Mammary epithelial cell (primary cell): ENCODE results near the gene ROPN1B.

ENCODE experiments used
- EZH2 ChIP-seq: IDR thresholded peaks from 2 replicates; pipeline ENCODE4 v1.6.1; 2012; ENCODE audit warnings: low read length, inconsistent platforms, borderline replicate concordance
- TF ChIP-seq, protein P1 (sequence below), 2 donors: IDR thresholded peaks in 1 of 2; conservative IDR thresholded peaks in 1 of 2; 2 replicates each; pipeline ENCODE4 v1.5.1; 2011 to 2012; ENCODE audit warnings: inconsistent platforms in 2 of 2, low read length in 2 of 2, mild to moderate bottlenecking in 2 of 2, control low read depth in 1 of 2, low read depth in 1 of 2; ENCODE audit not compliant: insufficient read depth in 1 of 2; ENCODE audit errors: extremely low read depth in 1 of 2

DNA sequence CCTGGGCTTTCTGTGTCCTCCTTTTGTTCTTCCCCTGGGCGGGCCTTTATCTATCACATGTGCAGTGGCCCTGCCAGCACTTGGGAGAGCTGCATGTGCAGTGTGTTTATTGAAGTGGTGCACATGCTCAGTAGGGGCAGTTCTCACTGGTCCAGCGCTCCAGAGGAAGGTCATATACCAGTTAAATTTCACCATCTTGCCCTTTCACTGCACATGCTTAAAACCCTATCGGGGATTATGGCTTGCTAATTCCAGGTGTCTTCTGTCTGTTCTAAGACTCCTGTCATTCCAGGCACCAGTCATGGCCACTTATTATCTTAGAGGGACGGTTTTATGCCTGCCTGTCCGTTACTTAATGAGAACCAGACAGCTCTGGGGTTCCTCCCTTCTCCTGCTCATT lies 52.2 kb downstream of the ROPN1B start:
- TF ChIP-seq EZH2: no peak
- TF ChIP-seq, protein P1, sequence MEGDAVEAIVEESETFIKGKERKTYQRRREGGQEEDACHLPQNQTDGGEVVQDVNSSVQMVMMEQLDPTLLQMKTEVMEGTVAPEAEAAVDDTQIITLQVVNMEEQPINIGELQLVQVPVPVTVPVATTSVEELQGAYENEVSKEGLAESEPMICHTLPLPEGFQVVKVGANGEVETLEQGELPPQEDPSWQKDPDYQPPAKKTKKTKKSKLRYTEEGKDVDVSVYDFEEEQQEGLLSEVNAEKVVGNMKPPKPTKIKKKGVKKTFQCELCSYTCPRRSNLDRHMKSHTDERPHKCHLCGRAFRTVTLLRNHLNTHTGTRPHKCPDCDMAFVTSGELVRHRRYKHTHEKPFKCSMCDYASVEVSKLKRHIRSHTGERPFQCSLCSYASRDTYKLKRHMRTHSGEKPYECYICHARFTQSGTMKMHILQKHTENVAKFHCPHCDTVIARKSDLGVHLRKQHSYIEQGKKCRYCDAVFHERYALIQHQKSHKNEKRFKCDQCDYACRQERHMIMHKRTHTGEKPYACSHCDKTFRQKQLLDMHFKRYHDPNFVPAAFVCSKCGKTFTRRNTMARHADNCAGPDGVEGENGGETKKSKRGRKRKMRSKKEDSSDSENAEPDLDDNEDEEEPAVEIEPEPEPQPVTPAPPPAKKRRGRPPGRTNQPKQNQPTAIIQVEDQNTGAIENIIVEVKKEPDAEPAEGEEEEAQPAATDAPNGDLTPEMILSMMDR (conservative IDR thresholded peaks at IDR 0.05 in 1 of 2, IDR thresholded peaks at IDR 0.05 in 1 of 2; ENCODE audit: extremely low read depth in 1 of 2, insufficient read depth in 1 of 2, low read depth in 1 of 2, low read length in 2 of 2): no peak
